ENCODE results near the gene SDCBP2.
A peak's percentile ranks its signal among the peaks of the same experiment; 100 is the strongest.

Gene SDCBP2

DNA sequence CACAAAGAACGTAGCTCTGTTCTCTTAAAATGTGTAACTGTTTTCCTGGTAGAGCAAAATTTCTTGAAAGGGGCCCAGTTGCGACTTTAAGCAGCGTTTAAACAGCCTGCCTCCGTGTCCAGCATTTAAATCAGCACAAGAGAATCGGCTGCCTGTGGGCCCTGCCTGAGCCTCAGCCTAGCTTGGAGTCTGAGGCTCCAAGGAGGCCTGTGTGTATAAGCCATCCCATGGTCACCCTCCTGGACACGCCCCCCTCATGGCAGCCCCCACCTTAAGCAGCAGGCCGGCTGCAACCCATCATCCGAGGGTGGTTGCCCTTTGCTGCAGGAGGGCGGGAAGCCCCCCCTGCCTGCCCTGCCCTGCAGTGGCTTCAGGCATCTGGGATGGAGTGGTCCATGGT, 18.9 kb downstream of the SDCBP2 start:
- DNase-seq = no peak

DNA sequence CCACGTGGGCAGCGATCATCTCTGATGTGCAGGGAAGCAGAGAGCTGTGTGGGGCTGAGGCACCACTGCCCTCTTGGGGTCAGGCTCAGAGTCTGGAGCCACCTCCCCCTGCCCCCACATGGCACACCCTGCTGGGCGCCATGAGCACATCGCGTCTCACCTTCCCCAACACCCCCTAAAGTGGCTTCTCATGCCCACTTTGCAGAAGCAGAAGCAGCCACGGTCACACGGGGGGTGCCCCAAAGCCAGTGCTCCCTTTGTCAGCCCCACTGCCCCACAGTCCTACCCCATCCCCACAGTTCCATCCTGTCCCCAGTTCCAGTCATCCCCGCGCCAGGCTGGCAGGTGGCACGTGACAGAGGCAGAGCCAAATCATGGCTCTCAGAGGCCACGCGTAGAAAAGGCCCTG, 19.5 kb downstream of the SDCBP2 start:
- no peak for DNase-seq

DNA sequence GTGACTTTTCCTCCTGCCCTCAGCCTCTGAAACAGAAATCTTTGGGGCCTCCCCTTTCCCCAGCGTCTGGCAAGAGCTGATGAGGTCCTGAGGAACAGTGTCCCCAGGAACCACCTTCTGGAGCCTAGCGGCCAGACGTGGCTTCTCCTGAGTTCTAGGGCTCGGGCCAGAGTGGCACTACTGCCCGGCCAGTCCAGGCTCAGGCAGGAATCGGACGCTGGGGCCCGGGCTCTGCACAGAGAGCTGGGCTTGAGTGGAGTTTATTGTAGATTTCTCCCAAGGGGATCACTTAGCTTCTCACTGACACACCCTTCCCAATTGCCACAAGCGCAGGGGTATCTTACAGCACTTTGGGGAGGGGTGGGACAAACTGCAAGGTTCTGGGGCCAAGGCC, 20.2 kb downstream of the SDCBP2 start:
- no peak for DNase-seq

DNA sequence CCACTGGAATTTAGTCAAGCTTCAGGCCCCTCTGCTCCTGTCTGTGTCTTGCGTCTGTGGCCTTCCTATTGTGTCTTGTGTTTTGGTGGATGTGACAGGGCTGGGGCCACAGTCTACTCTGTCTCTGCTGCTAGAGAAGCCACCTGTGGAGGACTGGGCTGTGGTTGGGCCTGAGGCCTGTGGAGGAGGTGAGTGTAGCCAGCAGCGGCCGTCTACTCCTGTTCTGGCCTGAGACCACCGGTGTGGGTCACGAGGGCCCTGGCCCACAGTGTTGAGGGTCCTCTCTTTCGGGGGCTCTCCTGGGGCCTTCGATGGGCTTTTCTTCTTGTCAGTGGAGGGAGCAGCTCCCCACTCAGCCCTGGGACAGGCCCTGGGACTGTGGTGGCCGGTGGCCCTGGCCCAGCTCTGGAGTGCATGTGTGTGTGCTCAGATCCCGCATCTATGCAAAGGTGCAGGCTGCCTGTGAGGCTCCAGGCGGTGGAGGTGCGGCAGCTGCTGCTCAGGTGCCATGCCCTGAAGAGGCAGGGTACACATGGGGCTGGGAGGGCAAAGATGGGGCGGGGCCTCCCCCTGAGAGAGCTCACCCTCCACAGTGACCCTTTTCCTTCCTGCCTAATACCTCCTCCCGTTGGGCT, 20.8 kb downstream of the SDCBP2 start:
- no peak for DNase-seq

DNA sequence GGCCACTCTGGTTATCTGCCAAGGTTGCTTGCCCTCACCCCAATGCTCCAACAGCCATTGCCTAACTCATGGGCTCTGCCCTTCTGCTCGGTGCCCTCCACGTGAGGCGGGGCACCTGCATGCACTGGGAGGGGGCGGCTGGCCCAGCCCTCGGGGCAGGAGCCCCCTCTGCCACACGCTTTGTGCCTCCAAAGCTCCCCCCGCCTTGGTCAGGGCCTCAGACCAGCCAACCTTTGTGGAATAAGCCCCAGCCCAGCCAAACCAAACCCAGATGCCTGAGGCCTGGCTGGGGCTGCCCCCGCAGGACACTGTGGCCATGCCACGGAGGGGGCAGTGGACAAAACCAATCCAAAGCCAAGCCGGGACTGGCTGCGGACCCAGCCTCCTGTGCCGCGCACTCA, 21.4 kb downstream of the SDCBP2 start:
- DNase-seq = no peak

DNA sequence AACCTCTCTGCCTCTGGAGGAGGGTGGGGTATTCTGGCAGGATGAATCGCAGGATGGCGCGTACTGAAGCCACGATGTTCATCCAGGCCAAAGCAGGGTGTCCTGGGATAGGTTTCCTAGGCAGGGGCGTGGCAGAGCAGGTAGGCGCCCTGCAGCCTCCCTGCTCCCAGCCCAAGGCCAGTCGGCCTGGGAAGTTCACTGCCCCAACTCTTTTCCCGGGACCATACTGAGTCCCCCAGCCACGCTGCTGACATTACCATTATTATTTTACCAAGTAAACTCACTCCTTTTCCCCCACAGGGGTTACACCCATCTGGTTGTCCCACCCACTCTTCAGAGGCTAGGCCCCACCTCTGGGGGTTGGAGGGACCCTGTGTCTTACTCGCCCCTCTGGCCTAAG, 21.8 kb downstream of the SDCBP2 start:
- DNase-seq = no peak

DNA sequence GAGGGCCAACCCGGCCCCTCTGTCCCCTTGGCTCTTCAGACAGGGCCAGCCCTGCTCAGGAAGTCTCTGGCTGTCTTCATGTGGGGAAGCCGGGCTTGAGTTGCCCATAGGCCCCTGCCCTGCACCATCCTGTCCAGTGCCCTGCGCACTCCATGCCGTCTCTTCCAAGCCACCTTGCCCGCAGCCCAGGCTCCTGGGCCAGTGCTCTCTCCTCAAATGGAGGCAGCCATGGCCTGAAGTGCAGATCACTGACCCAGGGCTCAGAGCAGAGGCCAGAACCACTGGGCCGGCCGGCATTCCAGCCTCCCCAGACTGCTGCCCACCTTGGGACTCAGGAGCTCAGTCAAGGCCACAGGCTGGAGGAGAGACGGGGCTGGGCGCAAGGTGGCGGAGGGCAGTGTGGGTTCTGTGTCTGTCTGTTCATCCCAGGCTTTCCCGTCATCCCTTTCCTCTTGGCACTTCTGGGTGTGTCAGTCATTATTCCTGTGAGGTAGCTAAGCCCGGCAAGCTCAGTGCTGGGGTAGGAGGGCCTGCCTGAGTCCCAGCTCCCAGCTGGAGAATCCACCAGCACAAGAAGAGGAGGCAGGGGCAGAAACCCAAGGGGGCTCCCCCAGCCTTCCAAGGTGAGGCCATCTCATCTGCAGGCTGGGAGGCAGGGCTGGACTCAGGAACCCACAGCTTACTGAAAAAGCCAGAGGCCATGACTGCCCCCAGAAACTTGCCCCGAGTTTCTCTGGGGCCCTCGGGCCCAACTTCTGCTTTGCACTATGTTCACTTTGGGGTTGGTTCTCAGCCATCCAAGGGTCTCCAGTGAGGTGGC, 22.4 kb downstream of the SDCBP2 start:
- no peak for DNase-seq

DNA sequence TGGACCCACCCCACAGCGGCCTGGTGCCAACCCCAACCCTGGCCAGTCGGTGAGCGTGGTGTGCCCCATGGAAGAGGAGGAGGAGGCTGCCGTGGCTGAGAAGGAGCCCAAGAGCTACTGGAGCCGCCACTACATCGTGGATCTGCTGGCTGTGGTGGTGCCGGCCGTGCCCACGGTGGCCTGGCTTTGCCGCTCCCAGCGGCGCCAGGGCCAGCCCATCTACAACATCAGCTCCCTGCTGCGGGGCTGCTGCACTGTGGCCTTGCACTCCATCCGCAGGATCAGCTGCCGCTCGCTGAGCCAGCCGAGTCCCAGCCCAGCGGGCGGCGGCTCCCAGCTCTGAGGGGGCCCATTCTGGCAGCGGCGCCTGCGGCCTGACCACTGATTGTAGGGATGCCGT, 23.2 kb downstream of the SDCBP2 start:
- no peak for DNase-seq

DNA sequence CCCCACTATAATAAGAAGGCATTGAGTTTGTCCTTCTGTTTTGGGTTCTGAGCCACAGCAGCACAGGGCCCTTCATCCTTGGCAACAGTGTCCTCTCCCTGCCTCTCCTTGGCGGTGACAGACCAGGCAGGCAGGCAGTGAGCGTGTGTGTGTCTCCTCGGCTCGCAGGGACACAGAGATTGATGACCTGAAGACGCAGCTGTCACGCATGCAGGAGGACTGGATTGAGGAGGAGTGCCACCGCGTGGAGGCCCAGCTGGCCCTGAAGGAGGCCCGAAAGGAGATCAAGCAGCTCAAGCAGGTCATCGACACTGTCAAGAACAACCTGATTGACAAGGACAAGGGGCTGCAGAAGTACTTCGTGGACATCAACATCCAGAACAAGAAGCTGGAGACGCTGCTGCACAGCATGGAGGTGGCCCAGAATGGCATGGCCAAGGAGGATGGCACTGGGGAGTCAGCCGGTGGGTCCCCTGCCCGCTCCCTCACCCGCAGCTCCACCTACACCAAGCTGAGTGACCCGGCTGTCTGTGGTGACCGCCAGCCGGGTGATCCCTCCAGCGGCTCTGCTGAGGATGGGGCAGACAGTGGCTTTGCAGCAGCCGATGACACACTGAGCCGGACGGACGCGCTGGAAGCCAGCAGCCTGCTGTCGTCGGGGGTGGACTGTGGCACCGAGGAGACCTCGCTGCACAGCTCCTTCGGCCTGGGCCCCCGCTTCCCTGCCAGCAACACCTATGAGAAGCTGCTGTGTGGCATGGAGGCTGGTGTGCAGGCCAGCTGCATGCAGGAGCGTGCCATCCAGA, 24.0 kb downstream of the SDCBP2 start:
- no peak for DNase-seq

DNA sequence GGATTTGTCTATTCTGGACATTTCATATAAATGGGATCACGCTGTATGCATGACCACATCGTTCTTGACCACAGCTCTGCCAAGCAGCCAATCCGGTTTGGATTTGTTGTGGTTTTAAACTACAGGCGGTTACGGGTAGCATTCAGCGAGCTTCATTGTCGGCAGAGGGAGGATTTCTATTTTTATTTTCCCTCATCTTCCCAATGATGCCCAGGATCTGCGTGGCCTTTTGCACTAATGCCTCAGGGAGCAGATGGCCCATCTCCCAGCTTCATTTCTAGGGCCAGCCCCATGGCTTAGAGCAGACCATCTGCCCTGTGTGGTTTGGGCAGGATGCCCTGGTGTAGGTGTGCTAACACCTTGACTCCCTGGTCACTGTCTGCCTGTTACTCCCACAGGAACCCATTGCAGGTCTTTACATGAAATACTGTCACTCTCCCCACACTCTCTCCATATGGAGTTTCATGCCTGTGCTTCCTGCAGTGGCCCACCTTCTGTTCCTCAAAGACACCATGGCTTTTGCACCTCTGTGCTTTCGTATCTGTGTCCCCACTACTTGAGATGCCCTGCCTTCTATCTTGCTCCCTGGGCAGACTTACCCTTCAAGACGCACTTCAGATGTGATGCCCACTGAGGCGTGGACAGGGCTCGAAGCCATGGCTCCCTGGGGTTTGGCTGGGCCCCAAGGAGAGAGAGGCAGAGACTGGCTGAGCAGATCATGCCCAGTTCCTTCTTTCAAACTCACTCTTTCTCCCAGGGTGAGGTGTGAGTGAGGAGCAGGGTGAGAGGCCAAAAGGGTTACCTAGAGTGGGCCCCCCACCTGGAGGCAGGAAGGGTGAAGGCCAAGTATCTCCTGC, 26.0 kb downstream of the SDCBP2 start:
- DNase-seq = no peak

DNA sequence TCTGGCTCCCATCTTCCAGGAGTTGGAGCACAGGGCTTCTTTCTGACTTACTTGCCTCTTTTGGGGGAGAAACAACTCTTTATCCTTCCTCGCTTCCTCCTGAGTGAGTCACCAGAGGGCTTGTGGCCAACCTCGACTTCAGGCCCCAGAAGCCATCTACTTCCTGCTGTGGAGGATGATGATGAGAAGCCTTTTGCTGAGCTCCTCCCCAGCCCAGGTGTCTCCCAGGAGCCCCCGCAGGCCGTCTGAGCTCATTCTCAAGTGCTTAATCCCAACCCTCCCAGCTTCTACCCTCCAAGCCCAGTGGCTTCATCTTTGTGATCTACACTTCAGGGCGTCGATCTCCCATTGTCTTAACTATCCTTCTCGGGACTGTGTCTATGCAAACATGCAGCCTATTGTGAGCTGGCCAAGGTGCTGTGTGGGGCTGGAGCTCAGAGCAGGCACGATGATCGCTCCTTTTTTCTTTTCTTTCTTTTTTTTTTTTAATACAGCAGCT, 27.9 kb downstream of the SDCBP2 start:
- DNase-seq = peak; percentile 32

DNA sequence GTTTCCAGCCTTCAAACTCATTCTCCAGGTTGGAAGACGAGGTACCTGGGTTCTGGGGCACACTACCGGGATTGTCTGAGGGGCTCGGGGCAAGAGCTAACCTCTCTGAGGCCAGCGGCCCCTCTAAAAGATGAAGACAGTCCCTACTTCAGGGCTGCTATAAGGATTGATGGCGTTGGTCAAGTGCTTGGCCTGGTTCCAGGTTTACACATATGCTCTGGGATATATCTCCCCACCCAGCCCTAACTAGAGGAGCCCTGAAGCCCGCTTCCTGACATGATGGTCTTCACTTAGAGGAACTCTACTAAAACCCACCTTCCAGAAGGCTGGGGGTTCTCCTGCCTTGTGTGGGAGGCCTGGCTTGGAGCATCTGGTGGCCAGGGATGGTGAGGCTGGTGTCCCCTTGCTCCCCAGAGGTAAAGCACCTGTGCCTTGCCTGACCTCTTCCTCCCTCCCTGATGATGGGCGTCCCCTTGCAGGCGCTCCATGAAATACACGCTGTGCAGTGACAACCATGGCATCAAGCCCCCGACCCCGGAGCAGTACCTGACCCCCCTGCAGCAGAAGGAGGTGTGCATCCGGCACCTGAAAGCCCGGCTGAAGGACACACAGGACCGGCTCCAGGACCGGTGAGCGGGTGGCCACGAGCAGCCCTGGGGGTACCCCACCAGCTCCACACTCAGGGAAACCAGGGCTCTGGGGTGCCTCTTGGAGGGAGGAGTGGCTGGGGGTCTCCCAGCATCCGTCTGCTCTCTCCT, 28.7 kb downstream of the SDCBP2 start:
- no peak for DNase-seq

DNA sequence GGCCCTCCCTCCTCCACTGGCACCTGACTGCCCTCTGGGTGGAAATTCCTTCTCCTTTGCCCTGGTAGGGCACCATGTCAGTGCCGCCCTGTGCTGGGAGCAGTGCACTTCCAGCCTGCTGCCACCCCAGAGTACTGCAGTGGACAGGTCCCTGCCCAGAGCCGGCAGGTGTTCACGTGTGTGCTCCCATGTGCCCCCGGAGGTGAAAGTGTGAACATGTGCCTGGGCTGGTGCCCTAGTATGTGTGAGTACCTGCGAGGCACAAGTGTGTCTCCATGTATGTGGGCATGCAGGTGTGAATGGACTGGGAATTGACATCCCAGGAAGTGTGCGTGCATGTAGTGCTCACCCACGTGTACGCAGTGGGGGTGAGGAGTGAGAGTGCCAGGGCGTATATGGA, 29.4 kb downstream of the SDCBP2 start:
- DNase-seq = peak; percentile 32

DNA sequence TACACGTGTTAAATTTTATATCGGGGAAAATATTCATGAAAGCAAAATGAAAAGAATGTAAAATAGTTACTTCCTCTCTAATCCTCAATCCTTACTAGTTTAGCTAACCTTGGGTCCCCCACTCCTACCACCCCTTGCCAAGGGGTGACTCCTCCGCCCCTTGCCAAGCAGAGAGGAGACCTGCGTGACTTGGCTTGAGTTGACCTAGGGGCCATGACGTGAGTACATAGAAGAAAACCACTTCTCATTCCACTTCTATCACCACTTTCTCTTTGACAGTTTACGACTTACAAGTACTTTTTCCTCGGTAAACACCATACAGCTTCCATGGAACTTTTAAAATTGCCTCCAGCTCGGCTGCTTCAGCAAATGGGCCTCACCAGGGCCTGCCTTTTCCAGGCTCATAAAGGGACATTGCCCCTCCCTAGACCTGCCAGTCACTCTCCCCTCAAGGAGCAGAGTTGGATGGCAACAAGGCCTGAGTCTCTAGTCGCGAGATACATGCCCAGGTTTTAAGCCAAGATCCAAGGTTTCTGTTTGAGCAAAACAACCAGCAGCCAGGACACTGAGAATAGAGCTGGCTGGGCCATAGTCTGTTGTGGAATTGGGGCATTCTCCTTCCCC, 29.9 kb downstream of the SDCBP2 start:
- DNase-seq = no peak

DNA sequence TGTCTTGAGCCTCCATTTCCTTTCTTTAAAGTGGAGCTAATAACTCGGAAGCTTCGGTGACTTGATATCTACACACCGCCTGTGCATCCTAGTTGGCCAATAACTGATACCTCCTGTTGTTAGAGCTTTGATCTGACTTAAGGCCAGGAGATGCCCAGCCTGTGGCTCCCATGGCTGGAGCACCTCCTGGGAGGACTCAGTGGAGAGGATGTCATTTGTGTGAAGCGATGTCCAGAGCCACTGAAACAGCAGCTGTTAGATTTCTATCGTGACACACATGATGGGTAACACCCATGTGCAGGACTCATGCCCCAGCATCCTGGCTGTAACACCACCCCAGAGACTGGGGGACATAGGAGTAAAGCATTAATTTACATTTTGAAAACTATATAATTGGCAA, 30.8 kb downstream of the SDCBP2 start:
- DNase-seq = no peak

DNA sequence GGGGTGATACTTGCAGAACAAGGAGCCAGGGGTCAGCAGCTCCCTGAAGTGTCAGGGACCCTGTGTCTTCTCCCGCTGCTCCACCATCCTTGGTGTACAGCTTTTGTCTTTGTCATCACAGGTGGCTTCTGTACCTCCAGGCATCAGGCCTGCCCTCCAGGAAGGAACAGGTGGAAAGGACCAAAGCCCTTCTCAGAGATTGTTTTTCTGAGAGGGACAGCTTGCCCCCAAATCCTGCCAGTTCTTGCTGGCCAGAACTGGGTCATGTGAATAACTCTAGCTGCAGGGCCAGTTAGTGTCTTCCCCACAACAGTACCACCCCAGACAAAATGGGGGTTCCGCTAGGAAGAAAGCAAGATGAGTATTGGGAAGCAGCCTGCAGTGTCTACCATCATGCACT, 31.5 kb downstream of the SDCBP2 start:
- DNase-seq = no peak

DNA sequence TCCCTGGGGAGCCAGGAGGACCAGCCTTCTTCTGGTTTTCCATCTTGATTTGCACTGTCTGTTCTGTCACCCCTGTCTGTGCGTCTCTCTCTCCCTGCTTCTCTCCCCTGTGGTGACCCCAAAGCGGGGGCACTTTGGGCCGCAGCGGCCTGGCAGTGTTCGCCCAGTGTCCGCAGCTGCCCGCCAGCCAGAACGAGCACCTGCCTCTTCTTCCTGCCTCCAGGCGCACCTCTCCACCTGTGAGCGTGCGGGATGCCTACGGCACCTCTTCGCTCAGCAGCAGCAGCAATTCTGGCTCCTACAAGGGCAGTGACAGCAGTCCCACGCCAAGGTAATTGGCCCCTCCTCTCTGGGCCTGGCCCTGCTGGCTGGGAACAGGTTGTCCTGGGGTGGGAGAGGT, 32.0 kb downstream of the SDCBP2 start:
- DNase-seq = no peak

DNA sequence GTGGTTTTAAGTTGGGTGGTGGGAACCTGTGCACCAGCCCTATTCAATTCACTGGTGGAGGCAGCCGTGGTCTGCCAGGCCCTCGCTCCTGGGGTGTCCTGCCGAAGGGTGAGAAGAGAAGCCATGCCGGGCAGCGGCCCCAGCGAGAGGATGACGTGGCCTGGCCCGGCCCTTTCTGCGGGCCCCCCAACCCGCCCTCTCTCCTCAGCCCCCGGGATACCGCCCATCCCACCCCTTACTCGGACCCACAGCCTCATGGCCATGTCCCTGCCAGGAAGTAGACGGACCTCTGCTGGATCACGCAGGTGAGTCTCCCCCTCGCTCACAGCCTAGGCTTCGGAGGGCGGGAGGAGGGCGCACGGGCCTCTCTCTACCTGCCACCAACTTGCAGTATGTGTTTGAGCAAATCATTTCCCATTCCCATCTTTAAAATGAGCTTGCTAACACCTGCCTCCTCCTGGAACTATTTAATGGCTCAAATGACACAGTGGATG, 32.8 kb downstream of the SDCBP2 start:
- DNase-seq = no peak

DNA sequence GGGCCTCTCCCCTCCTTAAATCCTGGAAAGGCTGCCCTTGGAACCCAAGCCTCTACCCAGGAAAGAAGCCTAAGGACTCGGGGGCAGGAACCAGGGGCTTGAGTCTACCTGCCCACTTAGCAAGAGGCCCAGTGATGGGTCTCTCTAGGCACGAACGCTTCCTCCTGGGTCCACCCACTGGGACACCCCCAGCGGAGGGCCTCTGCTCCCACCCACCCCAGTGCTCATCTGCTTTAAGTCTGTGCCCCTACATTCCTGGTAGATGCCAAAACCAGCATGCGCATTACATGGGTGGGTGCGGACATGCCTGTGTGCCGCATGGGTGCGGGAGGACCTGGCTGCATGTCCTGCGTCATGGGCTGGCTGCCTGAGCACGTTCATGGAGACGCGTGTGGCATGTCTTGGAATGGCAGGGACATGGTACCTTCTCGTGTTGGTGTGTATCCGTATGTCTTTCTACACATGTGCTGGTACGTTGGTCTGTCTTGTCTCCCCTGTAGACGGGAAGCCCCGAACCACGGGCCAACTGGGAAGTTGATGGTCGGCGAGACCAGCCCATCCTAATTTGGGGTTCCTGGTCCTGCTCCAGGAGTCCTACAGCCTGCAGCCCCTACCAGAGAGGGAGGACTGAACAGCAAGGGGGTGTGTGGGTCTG, 33.5 kb downstream of the SDCBP2 start:
- DNase-seq = no peak

DNA sequence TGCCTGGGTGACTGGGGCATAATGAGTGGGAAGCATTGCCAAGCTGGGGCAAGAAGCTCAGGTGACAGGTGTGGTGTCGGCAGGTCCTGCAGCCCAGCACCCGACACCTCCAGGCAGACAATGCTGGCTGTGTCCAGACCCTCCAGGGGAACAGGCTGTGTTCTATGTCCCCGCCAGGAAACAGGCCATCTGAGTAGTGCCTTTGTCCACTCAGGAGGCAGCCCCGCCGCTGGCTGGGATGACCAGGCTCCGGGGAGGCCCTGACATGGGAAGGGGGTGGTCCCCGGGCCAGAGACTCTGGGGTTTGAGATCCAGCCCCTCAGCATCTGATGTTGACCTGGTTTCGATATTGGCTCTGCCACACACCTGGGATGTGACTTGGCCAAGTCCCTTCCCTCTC, 34.4 kb downstream of the SDCBP2 start:
- no peak for DNase-seq

Measured in stimulated activated CD4-positive, alpha-beta T cell treated with anti-CD3 and anti-CD28 coated beads, Interleukin-12 subunit alpha, Interleukin-12 subunit beta, amount 100 ng/mL, for 4 hours (primary cell).